HG03039 (cell line): ENCODE measurements around the gene EIF4B.

Experiments
- ATAC-seq: cut with Tn5 transposase; IDR thresholded peaks from one replicate; pipeline ENCODE4 v1.9.1; 2021; ENCODE audit warnings: mild to moderate bottlenecking, moderate library complexity; ENCODE audit not compliant: unreplicated experiment

Gene EIF4B

GRCh38 chr12:53057816-53058500 is 51.7 kb downstream of the EIF4B start:
- ATAC-seq, result no peak

GRCh38 chr12:53058674-53059433 is 52.6 kb downstream of the EIF4B start:
- ATAC-seq, result no peak

GRCh38 chr12:53059434-53060063 is 53.3 kb downstream of the EIF4B start:
- ATAC-seq, result no peak

DNA sequence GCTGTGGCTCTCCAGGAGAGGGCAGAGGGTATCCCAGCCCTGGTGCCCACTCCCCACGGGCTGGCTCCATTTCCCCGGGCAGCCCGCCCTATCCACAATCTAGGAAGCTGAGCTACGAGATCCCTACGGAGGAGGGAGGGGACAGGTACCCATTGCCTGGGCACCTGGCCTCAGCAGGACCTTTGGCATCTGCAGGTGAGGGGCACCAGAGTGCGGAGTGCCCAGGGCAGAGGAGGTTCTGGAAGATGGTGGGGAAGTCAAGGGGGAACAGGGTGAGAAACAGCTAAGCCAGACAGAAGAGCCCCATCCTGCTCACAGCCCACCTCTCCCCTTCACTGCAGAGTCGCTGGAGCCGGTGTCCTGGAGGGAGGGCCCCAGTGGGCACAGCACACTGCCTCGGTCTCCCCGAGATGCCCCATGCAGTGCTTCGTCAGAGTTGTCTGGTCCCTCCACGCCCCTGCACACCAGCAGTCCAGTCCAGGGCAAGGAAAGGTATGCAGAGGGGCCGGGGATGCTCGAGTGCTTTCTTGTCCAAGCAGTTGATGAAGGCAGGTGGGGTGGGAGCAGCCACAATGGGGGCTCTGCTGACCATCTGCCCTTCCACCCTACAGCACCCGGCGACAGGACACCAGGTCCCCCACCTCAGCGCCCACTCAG is 53.9 kb downstream of the EIF4B start:
- ATAC-seq, result no peak

DNA sequence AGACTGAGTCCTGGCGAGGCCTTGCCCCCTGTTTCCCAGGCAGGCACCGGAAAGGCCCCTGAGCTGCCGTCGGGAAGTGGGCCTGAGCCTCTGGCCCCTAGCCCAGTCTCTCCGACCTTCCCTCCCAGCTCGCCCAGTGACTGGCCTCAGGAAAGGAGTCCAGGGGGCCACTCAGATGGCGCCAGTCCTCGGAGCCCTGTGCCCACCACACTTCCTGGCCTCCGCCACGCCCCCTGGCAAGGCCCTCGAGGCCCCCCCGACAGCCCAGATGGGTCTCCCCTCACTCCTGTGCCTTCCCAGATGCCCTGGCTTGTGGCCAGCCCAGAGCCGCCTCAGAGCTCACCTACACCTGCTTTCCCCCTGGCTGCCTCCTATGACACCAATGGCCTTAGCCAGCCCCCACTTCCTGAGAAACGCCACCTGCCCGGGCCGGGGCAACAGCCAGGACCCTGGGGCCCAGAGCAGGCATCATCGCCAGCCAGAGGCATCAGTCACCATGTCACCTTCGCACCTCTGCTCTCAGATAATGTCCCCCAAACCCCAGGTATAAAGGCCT is 54.5 kb downstream of the EIF4B start:
- ATAC-seq, result no peak

GRCh38 chr12:53061404-53062010 is 55.3 kb downstream of the EIF4B start:
- ATAC-seq, result no peak

GRCh38 chr12:53062011-53062961 is 56.0 kb downstream of the EIF4B start:
- ATAC-seq, result no peak

DNA sequence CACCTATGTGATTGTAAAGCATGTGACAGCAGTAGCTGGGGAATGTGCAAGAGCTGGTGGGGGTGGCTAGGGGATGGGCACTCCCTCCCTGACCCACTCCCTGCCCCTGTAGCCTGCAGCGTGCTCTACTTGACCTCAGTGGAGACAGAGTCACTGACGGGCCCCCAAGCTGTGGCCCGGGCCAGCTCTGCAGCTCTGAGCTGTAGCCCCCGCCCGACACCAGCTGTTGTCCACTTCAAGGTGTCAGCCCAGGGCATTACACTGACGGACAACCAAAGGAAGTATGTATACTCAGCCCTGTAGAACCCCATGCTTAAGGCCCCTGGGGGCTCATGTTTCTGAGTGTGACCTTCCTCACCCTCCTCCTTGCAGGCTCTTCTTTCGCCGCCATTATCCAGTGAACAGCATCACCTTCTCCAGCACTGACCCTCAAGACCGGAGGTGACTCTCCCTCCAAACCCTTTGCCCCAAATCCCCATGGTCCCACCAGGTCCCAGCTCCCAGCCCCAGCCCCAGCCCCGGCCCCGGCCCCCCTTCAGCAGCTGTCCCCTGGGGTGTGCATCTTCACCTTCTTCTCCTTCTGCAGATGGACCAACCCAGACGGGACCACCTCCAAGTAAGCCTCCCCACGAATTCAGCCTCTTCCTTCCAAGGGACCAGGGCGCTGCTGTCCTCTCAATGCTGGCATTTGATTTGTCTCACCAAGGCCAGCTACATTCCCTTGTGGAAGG is 56.9 kb downstream of the EIF4B start:
- no peak for ATAC-seq

- ATAC-seq, result no peak
Measured at GRCh38 chr12:53063708-53064612, 57.7 kb downstream of the EIF4B start.

DNA sequence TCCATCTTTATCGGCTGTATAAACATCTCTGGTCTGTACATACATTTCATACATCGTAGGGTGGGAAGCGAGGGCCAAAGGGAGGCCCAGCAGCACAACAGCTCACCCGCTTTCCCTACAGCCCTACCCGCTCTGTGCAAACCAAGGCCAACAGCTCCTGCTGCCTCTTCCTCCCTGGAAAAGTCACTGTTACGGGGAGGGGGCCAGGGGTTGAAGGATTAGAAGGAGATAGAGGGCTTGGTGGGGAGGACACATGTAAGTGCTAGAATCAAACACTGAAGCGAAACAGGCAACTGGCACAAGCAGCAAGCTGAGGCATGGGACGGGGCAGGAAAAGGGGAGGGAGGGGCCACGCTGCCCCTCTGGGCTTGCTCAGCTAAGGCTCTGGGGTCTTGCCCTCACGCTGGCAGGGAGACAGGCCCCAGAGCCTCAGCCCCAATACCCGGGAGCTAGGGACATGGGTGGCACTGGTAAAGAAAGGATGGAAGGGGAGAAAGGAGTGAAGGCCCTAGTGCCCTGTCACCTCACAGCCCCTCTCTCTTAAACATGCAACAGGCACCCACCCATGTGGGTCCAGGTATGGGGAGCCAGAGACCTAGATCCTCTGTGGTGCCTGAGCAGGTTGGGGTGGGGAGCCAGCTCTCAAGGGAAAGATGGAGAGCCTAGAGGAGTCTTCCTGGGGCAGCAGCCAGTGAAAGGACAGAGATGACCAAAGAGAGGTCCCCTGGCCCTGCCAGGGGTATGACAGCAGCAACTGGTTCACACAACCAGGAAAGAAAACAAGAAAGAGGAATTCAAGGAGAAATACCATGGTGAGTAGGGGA is 58.6 kb downstream of the EIF4B start:
- ATAC-seq, result no peak

DNA sequence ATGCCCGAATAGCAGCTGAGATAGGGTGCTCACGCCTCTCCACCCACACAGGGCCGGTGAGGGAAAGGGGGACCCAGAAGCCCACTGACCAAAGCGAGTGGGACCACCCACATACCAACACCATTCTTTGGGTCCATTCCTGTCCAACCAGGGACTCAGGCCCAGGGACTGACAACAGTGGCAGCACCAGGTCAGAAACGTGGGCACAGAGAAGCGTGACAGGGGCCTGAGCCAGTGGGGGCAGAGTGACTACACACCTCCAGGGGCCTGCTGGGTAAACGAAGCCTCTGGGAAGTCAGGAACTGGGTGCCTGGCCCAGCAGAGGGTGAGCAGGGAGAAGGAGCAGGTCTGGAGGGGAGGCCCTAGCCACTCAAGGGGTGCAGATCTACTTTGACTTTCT is 59.2 kb downstream of the EIF4B start:
- ATAC-seq, result no peak

GRCh38 chr12:53065975-53066931 is 60.0 kb downstream of the EIF4B start:
- ATAC-seq, result no peak

GRCh38 chr12:53067074-53067992 is 61.1 kb downstream of the EIF4B start:
- ATAC-seq, result no peak

DNA sequence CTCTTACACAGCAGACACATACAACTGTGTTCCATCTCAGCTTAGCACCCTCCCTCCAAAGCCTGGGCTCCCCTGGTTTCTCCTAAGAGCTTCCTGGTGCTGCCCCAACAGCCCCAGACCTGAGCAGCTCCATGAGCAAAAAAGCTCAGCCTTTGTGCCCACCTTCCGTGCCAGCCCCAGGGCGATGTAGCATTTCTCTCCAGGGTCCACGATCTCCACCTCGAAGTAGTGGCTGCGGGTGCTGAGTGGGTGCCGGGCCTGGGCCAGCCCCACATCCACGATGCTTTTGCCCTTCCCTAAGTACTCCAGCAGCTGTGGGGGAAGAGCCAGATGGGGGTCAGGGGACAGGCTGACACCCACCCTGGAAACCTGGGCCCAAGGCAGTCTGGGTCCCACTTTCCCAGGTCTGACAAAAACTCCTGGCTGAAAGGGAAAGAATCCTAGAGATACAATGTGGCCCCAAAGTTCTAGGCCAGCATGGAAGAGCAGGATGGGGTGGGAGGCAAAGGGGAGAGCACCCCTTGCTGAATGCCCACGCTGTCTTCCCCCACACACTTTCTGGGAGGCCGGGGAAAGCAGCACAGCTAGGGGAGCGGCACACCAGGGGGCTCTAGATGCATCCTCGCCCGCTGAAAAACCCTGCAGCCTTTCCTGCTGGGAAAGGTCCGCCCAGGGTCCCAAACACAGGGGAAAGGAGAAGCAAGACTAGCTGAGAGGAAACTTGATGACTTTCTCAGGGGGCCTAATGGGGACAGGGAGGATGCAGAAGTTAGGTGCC is 61.9 kb downstream of the EIF4B start:
- no peak for ATAC-seq
